ENCODE data around the gene IL1RAPL1. TPM values are rescaled to one million over a fixed set of nuclear protein-coding genes. Genes with fewer than 3 reads are reported as not detected.
A peak's percentile ranks its signal among the peaks of the same experiment; 100 is the strongest.

Gene IL1RAPL1
- total RNA-seq, 1 donor from 2014 or later = not detected

DNA sequence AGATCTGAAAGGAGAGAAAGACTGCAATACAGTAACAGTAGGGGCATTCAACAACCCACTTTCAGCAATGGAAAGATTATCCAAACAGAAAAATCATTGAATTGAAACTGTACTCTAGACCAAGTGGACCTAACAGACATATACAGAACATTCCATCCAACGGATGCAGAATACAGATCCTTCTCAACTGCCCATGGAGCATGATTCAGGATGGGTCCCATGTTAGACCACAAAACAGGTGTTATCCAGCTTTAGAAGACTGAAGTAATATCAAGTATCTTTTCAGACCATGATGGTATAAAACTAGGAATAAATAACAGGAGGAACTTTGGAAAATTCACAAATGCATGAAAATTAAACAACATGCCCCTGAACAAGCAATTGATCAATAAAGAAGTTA lies 1060.9 kb downstream of the IL1RAPL1 start:
- H3K27me3 ChIP-seq = no peaks in the 10 kb centered on the region
- DNase-seq (ENCODE audit: low spot score in 2 of 2) = no peak
- no peak overlapping the region for H3K27ac ChIP-seq
- intact Hi-C loops (cut with DNase I) = no loop called here
- peaks cover 0 to 9% of the 10 kb centered on the region in 2 donors for H3K9me3 ChIP-seq
- no peaks in the 10 kb centered on the region for H3K36me3 ChIP-seq
- TF ChIP-seq CTCF (IDR thresholded peaks at IDR 0.05) = no peak
- no peak overlapping the region for H3K4me3 ChIP-seq
- H3K4me1 ChIP-seq = no peaks in the 10 kb centered on the region

- no peaks in the 10 kb centered on the region for H3K27me3 ChIP-seq
- no peak for DNase-seq (ENCODE audit: low spot score in 2 of 2)
- intact Hi-C loops (cut with DNase I) = no loop called here
- H3K9me3 ChIP-seq = no peaks in the 10 kb centered on the region
- no peaks in the 10 kb centered on the region for H3K36me3 ChIP-seq
- H3K27ac ChIP-seq = no peak overlapping the region
- H3K4me3 ChIP-seq = no peak overlapping the region
- no peaks in the 10 kb centered on the region for H3K4me1 ChIP-seq
- no peak for TF ChIP-seq CTCF (IDR thresholded peaks at IDR 0.05)
Measured at GRCh38 chrX:29652484-29652883, 1065.2 kb downstream of the IL1RAPL1 start.

- no peak for DNase-seq (ENCODE audit: low spot score in 2 of 2)
- Histone ChIP-seq H3K4me3 (no peak overlapping the region), H3K4me1 (no peaks in the 10 kb centered on the region), H3K9me3 (no peaks in the 10 kb centered on the region), H3K36me3 (no peaks in the 10 kb centered on the region), H3K27me3 (no peaks in the 10 kb centered on the region), H3K27ac (no peak overlapping the region)
- TF ChIP-seq CTCF (IDR thresholded peaks at IDR 0.05) = no peak
- intact Hi-C loops (cut with DNase I) = no loop called here
Measured at GRCh38 chrX:29653721-29654120, 1066.5 kb downstream of the IL1RAPL1 start.

GRCh38 chrX:29659911-29660310 lies 1072.7 kb downstream of the IL1RAPL1 start:
- H3K27me3 ChIP-seq = no peaks in the 10 kb centered on the region
- intact Hi-C loops (cut with DNase I) = loop anchor here (10.0 kb wide), 1 partner anchor 625 kb away; no protein-coding TSS in a partner anchor
- DNase-seq (ENCODE audit: low spot score in 2 of 2) = no peak
- no peaks in the 10 kb centered on the region for H3K9me3 ChIP-seq
- H3K36me3 ChIP-seq = no peaks in the 10 kb centered on the region
- no peak overlapping the region for H3K27ac ChIP-seq
- H3K4me3 ChIP-seq = no peak overlapping the region
- no peak for TF ChIP-seq CTCF (IDR thresholded peaks at IDR 0.05)
- H3K4me1 ChIP-seq = peaks cover 0 to 4% of the 10 kb centered on the region in 2 donors

DNA sequence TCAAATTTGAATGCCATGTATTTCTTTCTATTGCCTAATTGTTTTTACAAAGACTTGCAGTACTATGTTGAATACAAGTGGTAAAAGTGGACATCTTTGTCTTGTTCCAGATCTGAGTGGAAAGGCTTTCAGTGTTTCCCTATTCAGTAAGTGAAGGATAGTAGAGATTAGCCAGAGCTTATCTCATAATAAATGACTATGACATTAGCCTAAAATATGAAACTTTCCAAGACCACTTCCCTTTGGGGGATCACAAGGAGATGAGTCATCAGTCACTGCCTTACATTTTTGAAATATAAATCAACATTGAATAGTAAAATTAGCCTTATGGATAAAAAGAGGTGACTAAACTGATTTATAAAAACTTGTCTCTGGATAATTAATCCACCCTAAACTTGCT lies 1074.0 kb downstream of the IL1RAPL1 start:
- intact Hi-C loops (cut with DNase I) = loop anchor here (10.0 kb wide), 1 partner anchor 624 kb away; no protein-coding TSS in a partner anchor
- H3K27me3 ChIP-seq = no peaks in the 10 kb centered on the region
- peaks cover 0 to 4% of the 10 kb centered on the region in 2 donors for H3K4me1 ChIP-seq
- no peak overlapping the region for H3K4me3 ChIP-seq
- TF ChIP-seq CTCF (IDR thresholded peaks at IDR 0.05) = no peak
- H3K9me3 ChIP-seq = no peaks in the 10 kb centered on the region
- no peak for DNase-seq (ENCODE audit: low spot score in 2 of 2)
- no peaks in the 10 kb centered on the region for H3K36me3 ChIP-seq
- H3K27ac ChIP-seq = no peak overlapping the region

GRCh38 chrX:29662101-29662500 lies 1074.9 kb downstream of the IL1RAPL1 start:
- H3K4me3 ChIP-seq = no peak overlapping the region
- H3K36me3 ChIP-seq = no peaks in the 10 kb centered on the region
- DNase-seq (ENCODE audit: low spot score in 2 of 2) = no peak
- intact Hi-C loops (cut with DNase I) = loop anchor here (10.0 kb wide), 1 partner anchor 623 kb away; no protein-coding TSS in a partner anchor
- TF ChIP-seq CTCF (IDR thresholded peaks at IDR 0.05) = no peak
- no peaks in the 10 kb centered on the region for H3K27me3 ChIP-seq
- no peaks in the 10 kb centered on the region for H3K9me3 ChIP-seq
- H3K27ac ChIP-seq = peak overlapping the region in 1 of 2 donors; percentile 1
- peaks cover 0 to 4% of the 10 kb centered on the region in 2 donors for H3K4me1 ChIP-seq
